ENCODE results near the gene ADGRD1.

The ADGRD1 gene

DNA sequence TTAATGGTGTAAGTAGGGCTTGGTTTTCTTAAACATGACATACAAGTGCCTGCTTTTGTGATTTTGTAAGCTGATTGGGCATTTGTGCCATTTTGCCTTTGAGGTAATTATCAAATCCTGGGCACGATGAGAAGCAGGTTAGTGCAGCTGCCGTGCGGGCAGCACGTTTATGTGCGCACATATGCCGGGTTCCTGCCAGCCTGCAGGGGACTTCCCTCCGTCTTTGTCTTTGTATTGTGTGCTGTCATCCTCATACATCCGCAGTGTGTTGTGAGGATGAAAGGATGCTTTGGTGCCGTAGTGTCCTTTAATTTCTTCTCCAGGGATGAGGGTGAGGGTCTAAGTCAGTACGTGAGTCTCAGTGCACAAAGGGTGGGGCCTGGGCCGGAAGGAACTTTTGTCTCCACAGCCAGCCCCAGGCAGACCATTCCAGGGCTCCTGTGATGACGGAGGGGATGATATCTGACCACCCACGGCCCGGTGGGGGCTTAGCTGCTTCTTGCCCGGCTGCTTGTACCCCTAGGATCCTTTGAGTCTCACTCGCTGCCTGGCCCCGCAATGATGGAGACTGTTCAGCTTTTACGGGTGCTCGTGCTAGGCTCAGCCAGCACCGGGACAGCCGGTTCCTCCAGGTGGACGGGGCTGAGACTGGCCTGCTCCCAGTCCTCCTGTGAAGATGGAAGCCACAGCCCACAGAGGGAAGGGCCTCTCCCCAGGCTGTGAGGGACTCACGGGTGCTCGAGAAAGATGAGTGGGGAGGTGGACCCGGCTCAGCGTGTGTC, 54.6 kb downstream of the ADGRD1 start:
- no peak for DNase-seq

DNA sequence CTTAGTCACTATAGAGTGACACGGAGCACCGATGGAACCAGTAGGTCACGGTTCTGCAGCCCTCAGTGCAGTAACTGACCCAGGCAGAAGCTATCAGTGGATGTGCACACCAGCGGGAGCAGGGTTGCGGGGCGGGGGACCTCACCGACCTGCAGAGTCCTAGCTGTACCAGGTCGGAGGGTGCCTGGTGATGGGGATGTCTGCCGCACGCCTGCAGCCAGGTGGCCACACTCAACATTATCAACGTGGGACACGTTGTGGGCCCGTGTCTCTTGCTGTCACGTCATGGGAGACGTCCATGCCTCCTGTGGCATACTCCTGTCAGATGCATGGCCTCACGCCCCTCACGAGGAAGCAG, 55.2 kb downstream of the ADGRD1 start:
- DNase-seq = no peak

DNA sequence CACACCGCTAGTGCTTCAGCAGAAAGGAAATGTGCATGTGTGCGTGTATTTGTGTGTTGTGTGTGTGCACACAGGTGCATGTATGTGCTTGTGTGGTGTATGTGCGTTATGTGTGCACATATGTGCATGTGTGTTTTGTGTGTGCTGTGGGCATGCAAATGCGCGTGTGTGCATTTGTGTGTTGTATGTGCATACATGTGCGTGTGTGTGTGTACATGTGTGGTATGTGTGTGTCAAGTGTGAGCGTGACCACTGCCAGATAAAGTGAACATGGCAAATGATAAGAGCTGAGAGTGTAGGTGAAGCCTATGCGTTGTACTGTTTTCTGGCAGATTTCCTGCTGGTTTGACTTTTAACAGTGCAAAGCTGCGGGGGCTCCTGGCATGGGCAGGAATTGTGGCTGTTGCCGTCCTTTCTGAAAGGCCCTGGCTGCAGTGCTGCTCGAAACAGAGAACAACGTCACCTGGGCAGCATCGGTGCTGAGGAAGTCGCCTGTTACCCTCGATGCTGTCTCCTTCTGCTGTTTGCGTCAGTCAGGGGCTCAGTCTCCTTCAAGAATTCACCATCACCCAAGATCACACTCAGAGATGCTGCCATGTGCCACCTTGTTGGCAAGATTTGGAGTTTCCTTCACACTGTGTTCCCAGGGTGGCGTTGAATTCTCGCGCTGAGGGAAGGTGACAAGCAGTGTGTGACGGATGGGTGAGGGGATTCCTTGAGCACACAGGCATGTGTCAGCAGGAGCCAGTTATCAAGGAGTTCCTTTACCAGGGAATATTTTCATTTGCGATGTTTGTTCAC, 56.1 kb downstream of the ADGRD1 start:
- DNase-seq = no peak

DNA sequence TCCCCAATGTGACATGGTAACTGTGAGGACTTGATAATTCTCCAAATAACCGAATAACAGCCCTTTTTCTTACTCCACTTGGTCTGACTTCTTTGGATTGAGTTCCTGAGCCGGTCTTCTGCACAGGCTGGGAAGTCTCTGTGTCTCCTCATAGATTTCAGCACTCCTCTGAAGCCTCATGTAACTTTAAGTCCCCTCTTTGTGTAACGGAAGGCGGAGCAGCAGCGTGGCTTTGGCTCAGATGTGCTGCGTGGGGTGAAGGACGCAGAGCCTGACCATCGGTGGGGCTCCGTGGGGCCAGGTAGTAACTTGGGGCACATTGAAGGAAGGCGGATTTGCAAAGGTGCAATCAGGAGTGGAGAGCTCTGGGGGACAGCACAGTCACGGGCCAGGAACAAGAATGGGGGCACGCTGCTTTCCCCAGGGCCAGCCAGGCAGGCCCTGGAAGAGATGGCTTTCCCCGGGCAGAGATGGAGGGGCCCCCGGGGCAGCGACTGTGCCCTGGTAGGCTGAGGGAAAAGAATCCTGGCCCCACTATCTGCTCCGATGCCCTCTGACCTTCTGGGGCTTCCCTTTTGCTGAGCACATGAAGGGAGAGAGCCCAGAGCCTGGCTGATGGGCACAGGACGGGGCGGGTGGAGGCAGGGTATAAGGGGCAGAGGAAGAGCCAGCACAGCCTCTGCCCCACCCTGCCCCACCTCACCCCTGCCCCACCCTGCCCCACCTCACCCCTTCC, 56.9 kb downstream of the ADGRD1 start:
- no peak for DNase-seq

DNA sequence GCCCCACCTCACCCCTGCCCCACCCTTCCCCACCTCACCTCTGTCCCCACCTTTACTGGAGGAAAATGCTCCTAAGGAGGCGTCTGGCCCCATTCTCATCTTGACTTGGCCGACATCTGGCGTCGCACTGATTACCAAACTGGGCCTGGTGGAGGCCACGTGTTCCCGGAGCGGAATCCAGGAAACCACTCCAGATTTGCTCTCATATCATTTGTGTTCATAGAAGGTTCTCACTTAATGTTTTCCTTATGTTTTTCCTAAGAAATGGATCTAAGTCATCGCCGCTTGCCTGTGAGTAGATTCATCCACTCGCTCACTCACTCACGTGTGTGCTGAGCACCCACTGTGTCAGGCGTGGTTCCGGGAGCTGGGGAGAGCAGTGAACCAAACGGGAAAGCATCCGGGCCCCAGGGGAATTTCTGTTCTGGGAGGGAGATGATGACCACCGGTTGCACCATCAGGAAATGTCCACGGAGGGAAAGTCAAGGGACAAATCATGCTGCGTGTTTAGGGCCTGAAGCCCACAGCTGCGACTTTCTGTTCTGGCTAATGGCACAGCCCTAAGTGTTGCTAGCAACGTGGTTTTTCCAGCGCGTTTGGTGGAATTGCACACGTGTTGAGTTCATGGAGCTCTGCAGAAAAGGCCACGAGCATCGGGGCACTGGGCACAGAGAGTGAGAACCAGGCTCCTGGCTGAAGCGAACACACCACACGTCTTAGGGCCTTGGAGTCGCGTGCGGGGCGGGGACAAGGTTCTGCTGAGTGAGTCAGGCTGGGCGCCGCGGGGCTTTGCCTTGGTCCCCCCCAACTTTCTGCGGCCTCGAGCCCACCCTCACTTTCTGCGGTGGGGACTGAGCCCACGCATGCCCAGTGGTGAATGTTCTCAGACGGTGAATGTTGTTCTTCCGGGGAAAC, 57.7 kb downstream of the ADGRD1 start:
- no peak for DNase-seq

DNA sequence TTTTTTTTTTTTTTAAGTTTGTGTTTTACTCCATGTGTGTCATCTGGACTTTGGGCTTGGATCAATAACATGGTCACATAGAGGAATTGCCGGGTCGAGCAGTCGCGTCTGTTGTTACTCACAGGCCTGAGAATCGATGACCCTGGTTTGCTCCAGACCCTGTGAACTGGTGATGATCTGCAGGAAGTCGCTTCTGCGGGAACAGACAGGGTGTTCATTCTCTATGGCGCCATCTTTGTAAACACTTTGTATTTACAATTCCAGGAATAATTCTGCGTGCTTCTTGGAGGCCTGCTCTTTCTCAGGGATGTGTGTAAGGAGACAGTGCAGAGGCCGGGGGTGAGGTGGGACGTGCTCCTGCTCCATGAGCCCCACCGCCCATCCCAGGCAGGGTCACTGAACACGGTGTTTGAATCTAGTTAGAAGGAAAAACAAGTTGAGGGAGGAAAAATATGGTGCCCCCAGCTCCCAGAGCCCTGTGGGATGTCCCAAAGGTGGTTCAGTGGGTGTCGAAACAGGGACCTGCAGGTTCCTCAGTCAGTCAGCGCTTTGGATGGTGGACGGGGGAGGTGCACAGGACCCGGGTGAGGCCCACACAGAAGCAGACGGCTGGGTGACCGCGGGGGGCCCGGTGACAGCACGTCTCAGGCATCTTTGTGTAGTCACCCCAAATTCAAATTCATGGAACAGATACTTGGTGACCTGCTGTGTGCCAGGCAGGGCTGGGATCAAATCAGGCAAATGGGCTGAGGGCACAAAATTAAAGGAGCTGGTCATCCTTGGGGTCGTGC, 58.8 kb downstream of the ADGRD1 start:
- no peak for DNase-seq

DNA sequence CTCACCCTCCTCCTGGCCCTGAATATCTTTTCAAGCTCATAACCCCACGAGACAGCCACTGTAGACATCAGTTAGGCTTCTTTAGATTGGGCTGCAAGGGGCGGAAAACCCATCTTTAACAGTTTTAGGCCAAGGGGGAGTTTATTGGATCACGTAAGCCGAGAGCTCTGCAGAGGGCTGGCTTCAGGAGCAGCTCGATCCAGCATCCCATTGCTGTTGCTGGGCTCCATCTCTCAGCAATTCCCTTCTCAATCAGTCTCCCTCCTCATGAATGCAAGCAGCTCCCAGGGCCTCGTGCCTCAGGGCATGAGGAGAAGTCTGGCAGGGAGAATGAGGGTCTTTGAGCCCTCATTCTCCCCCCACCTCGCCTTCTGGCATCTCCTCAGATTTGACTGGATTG, 59.4 kb downstream of the ADGRD1 start:
- DNase-seq = no peak

DNA sequence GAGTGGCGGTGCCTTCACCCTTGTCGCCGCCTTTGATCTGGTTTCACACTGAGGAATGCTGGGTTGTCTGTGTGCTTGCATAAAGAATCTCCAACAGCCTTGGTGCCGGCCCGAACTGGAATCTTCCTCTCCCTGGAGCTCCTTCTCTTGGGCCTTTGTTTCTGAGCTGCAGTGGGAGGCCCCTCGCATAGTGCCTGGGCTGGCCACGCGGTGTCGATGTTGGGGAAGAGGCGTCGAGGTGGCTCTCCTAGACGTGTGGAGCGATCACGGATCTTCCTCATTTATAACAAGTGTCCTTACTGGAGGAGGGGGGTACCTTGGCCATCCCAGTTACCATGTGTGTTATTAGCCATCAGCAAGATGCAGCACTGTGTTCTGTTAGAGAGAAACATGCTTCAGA, 60.6 kb downstream of the ADGRD1 start:
- no peak for DNase-seq

DNA sequence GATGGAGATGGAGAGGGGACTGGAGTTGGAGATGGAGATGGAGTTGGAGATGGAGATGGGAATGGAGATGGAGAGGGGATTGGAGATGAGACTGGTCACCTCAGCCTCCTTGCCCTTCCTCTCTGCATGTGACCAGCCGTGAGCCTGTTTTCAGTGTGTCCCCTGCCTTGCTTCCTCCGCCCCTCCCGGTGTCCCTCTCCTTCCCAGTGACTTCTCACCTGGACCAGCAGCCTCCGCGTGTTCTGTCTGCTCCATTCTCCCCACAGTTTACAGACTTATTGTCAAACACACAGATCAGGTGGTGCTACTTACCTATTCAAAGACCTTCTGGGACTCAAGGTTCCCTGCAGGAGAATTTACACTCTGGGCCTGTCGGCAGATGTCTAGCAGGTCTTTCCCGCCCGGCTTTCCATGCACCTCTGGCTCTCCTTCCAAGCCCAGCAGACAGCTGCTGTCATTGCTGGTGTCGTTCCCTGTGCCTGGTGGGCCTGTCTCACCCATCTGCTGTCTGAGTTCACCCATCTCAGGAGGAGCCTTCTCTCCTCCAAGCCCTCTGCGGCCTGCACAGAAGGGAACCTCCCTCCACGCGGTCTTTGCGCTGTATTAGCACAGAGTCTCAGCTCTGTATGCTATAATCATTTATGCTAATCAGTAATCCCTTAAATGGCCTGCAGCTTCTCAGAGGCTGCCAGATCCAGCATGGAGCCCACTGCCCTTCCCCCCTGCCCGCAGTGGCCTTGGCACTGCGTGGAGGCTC, 62.1 kb downstream of the ADGRD1 start:
- no peak for DNase-seq

DNA sequence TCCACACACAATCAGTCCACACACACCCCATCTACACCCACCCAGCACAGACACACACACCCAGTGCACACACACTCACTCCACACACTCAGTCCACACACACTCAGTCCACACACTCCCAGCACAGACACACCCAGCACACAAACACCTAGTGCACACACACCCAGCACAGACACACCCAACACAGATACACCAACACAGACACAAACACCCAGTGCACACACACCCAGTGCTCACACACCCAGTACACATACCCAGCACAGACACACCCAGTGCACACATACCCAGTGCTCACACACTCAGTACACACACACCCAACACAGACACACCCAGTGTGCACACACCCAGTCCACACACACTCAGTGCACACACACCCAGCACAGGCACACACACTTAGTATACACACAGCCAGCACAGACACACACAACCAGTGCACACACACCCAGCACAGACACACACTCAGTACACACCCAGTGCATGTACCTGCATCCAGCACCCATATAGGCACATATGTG, 63.8 kb downstream of the ADGRD1 start:
- no peak for DNase-seq

DNA sequence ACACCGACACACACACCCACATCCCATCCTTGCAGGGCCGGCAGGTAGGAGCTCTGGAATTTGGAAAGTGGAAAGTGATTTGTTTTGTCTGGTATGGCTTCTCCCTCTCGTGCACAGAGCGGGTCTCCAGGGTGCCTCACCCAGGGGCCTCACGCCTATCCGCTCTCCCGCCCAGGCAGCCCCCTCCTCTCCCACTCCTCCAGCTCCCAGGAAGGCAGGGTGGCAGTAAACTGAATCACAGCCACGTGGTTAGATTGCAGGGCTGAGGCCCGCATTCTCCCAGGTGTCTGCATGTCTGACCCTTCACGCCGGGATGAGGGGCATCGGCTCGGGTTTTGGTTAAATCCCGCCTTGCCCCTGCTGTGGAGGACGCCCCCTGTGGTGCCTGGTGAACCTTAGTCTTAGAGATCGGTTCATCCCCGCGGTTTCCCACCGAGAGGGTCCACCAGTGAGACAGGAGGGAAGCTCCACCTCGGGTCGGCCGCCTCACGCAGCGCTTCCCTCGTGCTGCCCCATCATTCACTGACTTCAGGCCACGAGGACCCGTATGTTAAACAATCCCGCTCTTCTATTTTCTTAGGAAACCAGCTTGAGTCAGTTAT, 64.4 kb downstream of the ADGRD1 start:
- DNase-seq = no peak

DNA sequence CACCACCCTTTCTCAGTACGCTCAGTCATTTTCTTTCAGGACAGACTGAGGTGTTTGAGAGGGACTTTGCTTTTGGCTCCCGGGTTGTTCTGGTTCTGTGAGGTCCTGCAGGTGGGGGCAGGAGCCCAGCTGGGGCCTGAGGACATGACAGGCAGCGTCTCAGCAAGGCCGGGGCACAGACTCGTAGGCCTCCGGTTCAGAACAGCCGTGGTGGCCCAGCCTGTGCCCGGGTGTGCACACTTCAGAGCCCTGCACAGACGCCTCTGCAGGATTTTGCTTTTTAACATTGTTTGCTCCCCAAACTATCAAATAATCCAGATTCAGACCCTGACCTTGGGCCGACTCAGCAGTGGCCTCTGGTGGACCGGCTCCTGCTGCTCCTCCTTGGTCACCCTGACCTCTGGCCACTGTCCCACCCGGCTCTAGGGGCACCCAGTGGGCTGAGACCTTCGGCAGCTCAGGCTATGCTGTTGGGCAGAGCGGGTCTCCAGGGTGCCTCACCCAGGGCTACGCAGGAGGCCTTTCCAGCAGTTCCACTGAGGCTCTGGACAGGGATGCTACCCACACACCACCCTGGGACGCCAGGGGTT, 65.2 kb downstream of the ADGRD1 start:
- DNase-seq = no peak

DNA sequence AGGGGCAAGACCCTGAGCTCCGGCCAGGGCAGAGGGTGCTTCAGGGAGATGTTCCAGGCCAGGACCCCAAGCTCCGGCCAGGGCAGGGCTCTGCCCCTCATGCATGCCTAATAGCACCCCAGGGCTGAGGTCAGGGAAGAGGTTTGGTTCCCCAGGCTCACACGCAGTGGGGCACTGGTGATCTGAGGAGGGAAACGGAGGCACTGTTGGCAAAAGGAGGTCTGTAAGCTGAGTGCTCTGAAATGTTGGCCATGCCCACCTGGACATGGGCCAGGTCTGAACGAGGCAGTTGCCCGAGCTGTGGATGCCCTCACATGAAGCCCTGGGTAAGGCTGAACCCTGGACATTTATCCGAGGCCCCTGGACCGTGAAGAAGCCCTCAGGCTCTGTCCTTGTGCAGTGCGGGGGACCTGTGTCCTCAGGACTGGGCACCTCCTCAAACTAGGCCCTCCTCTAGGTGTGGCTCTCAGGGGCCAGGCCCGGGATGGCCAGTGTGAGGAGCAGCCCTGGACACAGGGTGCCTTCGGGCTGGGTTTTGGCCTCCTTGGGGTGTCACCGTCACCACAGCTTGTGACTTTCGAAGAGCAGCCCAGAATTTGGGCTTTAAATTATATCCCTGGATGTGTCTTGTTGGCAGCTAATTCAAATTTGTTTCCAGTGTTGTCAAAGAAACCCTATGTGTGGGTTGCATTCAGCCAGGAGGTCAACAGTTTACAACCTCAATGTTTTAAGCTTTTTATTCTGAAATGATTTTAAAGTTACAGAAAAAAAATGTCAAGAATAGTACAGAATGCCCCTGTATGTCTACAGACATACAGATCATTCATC, 66.8 kb downstream of the ADGRD1 start:
- DNase-seq = no peak

DNA sequence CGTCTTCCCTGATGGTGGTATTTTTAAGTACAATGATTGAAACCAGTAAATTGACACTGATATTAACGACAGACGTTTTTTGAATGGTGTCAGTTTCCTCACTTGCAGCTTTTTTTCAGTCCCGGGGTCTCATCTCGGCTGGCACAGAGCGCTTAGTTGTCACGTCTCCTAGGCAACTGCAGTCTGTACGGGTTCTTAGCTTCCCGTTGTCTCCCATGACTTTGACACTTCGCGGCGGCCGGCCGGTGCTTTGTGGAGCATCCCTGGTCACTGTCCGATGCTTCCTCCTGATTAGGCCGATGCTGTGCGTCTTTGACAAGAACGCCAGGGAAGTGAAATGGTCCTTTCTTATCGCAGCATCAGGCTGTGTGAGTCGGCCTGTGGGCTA, 67.4 kb downstream of the ADGRD1 start:
- no peak for DNase-seq

DNA sequence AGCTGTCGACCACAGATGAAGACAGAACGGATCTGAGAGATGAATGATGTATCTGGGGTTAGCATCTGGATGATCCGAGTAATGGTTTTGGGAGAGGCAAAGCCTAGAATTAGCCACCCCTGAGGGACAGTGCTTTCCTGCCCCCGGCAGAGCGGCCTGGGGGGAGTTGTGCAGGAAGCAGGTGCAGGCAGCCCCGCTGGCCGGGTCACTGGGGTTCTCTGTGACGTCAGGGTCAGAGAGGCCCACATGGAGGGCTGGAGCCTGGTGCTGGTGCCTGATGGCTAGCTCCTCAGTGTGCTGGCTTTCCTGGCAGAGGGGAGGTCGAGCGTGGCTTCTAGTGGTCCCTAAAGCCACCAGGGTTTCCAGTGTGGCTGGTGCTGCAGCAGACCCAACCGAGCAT, 70.3 kb downstream of the ADGRD1 start:
- DNase-seq = no peak

DNA sequence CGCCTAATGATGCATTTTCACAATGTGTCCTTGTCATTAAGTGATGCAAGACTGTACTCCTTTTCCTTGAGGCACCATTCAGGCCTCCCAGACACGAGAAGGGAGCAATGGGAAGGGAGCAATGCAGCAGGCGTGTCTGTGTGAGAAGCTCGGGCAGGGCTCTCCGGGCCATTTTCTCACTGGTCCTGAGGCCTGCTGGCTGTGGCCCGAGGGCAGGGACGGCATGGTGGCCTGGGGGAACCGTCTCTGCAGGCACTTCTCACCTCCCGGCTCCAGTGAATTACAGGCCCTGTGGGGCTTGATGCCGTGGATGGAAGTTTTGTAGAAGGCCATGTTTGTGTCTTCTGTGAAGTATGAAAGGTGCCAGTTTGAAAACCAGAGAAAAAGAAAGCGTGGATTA, 71.0 kb downstream of the ADGRD1 start:
- no peak for DNase-seq

DNA sequence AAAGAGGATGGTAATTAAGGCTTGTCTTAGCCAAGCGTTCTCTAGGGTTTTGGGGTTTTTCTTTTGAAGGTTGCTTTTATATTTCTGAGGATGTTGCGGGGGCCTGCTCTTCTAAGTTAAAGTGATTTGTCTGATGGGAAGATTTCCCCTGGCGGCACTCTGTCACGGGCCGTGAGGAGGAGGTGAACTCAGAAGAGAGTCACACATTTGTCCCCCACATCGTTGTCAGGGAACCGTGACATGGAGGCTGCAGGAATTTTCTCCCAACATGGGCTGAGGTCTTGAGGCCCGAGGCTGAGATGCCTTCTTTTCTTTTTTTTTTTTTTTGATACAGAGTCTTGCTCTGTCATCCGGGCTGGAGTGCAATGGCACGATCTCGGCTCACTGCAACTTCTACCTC, 71.5 kb downstream of the ADGRD1 start:
- DNase-seq = no peak

DNA sequence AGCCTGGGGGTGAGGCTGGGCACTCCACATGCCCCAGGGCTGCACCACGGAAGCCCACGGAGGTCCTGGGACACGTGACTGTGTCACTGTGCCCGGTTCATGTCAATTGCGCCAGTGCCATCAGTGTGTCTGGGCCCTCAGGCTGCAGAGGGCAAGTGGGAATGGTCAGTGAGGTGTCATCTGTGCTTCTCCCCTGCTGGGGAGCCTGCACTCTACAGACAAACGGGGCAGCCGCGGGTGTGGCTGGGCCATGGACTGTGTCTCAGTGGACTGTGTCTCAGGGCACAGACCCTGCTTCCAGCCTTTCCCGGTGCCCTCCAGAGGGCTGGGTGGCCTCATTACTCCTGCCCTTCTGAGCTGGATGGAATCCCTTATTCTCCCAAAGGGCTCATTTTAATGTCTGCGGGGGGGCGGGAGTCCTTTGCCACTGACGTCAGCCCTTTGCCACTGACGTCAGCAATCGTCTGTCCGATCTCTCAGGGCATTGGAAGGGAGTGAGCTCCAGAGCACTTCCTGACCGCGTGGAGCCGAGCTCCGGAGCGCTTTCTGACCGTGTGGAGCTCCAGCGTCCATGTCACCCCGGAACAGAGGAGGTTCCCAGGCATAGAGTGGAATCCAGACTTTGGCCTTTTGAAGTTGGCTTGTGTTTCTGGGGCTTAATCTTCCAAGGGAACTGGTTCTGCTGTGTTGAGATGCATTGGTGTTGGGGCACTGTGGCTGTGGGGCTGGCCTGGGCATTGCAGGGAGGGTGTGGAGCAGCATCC, 72.4 kb downstream of the ADGRD1 start:
- DNase-seq = no peak
